GM12892 (cell line): ENCODE results near the gene TAB2.

Experiments
- POLR2A ChIP-seq: IDR thresholded peaks from 2 replicates; pipeline ENCODE4 v1.6.1; 2011; ENCODE audit warnings: low read depth, low read length, control low read depth
- POLR2AphosphoS5 ChIP-seq: IDR thresholded peaks from 2 replicates; pipeline ENCODE4 v1.6.1; 2011; ENCODE audit warnings: low read depth, low read length, control low read depth

DNA sequence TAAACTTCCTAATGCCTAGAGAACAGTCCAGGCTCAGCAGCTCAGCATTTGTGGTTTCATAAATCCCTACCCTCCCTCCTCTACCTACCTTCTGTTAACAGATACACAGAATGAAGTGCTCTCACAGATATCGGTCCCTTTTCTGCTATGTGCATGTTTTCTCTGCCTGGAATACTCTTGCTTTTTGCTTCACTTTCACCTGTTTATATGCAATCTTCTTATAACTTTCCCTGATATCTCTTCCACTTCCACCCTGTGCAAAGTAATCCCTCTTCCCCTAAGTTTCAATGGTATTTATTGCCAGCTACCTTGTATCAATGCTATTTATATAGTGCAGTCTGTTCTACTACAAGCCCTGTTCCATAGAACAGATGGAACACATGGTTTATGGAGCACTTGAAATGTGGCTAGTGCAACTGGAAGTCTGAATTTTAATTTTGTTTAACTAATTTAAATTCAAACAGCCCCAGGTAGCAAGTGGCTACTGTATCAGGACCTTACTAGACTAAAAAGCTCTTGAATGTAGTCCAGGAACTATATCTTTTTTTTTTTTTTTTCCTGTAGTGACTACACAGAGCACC, 3.1 kb upstream of the TAB2 start:
- TF ChIP-seq POLR2AphosphoS5 (no peak), POLR2A (no peak)
